Natural killer cell treated with Interleukin-12 subunit alpha and Interleukin-12 subunit beta and Interleukin-15 and Interleukin-18, amount 100 ng/mL, for 72 hours (primary cell): Measurements from ENCODE around the gene PDIA4. TPM values are rescaled to one million over a fixed set of nuclear protein-coding genes. Genes with fewer than 3 reads are reported as not detected.

Experiments used
- ATAC-seq, 2 donors: fragments of 150-1000 bp; cut with Tn5 transposase in 1 of 2; sonication (Bioruptor Pico), chemical (Tn5 transposase) in 1 of 2; 2 replicates each; pipeline ENCODE4 v1.10.0; 2021
- DNase-seq: peaks from one replicate; pipeline ENCODE4 v3.0.0; 2022; ENCODE audit warnings: low spot score
- H3K27ac Mint-ChIP-seq, 2 donors: 1 replicate in 1 of 2; 2 replicates in 1 of 2; pipeline ENCODE4 v1.8.0; 2022; ENCODE audit warnings: mixed read lengths in 2 of 2, mild to moderate bottlenecking in 1 of 2, moderate library complexity in 1 of 2
- H3K27me3 Mint-ChIP-seq, 2 donors: 1 replicate in 1 of 2; 2 replicates in 1 of 2; pipeline ENCODE4 v1.8.0; 2022; ENCODE audit warnings: mixed read lengths in 2 of 2
- H3K36me3 Mint-ChIP-seq: one replicate; pipeline ENCODE4 v1.8.0; 2022; ENCODE audit warnings: mixed read lengths
- H3K4me1 Mint-ChIP-seq, 2 donors: 1 replicate in 1 of 2; 2 replicates in 1 of 2; pipeline ENCODE4 v1.8.0; 2022; ENCODE audit warnings: low read depth in 2 of 2, mixed read lengths in 2 of 2, mild to moderate bottlenecking in 1 of 2
- H3K4me3 Mint-ChIP-seq: one replicate; pipeline ENCODE4 v1.8.0; 2022; ENCODE audit warnings: mixed read lengths
- H3K9me3 Mint-ChIP-seq: 2 replicates; pipeline ENCODE4 v1.8.0; 2022; ENCODE audit warnings: mixed read lengths
- total RNA-seq, 2 donors: library from RNA; stranded (reverse); gene quantifications; one replicate each; pipeline ENCODE4 v1.2.3, GENCODE V29; 2022

PDIA4 gene
- total RNA-seq, 2 donors from 2014 or later: 141 to 159 TPM

DNA sequence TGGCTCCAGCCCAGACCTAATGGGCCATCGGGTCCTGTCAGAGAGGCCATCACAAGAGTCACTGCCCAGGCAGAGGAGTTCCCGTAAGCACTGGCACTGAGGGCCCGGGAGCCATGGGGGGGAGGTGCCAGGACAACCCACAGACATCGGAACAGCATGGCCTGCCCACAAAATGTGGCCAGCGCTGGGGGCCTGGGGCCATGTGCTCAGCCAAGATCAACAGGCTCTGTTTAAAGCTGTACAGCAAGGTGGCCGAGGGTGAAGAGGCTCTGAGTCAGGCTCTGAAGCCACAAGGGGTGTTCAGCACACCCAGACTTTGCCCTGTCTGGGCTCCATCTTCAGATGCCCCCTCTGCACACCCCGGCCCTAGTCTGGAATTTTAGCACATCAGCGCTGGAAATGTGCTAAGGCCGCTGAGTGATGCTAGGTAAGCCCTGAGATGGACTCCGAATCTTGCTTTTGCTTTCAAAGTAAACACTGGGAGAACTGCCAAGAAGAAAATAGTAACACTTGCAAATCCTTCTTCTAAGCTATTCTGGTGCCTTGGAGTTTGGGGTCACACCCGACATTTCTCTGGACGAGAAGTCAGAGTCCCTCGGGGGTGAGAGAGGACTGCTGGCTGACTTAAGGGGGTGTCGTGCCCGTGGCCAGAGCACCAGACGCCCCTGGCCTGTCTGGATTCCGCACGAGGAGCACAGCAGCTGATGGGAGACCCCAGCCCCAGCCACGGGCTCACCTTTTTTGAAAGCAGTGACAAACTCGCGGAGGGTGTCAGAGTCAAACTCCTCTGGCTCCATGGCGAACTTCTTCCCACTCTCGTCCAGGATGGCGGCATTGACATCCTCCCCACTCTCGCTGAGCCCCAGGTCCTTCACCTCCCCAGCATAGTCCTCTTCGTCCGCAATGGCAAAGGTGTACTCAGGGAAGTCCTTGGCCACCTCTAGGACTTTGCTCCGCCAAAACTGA lies 23.6 kb downstream of the PDIA4 start:
- no peaks in the 10 kb centered on the region for H3K27me3 Mint-ChIP-seq
- no peaks in the 10 kb centered on the region for H3K9me3 Mint-ChIP-seq

DNA sequence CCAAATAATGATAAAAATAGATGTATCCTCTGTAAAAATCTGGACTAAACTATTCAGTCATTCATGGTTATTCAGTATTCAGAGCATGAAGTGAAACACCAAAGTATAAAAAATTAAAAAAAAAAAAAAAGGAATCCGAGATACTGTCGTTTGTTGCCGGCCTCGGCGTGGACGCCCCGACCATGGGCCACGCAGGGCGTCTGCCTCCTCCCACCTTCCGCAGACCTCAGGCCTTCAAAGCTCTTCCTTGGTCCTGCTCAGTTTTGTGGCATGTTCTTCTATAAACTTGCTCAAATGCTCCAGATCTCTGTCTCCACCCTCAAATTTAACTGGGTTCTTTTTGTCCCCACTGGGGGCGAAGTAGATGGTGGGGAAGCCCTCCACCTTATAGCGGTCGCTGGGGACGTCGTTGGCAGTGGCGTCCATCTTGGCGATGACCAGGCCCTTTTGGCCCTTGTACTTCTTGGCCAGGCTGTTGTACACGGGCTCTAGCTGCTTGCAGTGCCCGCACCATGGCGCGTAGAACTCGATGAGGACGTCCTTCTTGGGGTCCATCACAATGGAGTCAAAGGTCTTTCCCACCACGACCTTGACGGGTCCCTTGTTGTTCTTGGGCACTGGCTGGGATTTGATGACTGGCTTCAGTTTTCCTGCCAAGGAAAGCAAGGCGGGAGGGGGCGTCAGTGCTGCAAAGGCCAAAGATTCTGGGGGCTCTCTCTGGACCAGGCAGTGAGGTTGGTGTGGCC lies 24.6 kb downstream of the PDIA4 start:
- H3K4me3 Mint-ChIP-seq: no peak overlapping the region
- peaks cover 0 to 14% of the 10 kb centered on the region in 2 donors for H3K4me1 Mint-ChIP-seq
- H3K27ac Mint-ChIP-seq: peak overlapping the region in 1 of 2 donors; percentile 70
- H3K27me3 Mint-ChIP-seq: no peaks in the 10 kb centered on the region
- peaks cover 5% of the 10 kb centered on the region for H3K36me3 Mint-ChIP-seq
- no peaks in the 10 kb centered on the region for H3K9me3 Mint-ChIP-seq
- ATAC-seq (no peak), DNase-seq (peak; percentile 23)

More for the DNA sequence above, 23.6 kb downstream of the PDIA4 start:
- peaks cover 0 to 14% of the 10 kb centered on the region in 2 donors for H3K4me1 Mint-ChIP-seq
- peak; percentile 35 for DNase-seq
- no peak overlapping the region for H3K4me3 Mint-ChIP-seq
- no peak for ATAC-seq
- H3K27ac Mint-ChIP-seq: no peak overlapping the region
- H3K36me3 Mint-ChIP-seq: peaks cover 5% of the 10 kb centered on the region

DNA sequence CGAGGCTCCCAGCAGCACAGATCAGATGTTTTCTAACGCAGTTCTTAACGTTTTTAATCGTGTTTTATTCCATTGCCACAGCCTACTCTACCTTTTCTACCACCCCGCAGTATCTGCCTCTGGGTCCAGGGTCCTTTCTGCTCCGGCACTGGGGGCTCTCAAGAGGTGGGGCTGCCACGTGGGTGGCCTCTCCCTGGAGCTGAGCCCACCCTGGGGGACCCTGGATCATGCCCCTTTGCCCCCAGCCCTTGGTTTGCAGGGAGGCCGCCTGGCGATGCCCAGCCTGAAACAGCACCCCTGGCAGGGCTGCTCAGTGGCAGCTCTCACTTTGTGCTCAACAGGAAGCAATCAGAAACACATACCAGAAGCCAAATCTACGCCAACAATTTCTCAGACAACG lies 25.3 kb downstream of the PDIA4 start:
- DNase-seq (no peak), ATAC-seq (no peak)
- no peak overlapping the region for H3K27ac Mint-ChIP-seq
- H3K36me3 Mint-ChIP-seq: peaks cover 5% of the 10 kb centered on the region
- no peak overlapping the region for H3K4me3 Mint-ChIP-seq
- H3K4me1 Mint-ChIP-seq: peaks cover 0 to 14% of the 10 kb centered on the region in 2 donors
- no peaks in the 10 kb centered on the region for H3K27me3 Mint-ChIP-seq
- H3K9me3 Mint-ChIP-seq: no peaks in the 10 kb centered on the region

DNA sequence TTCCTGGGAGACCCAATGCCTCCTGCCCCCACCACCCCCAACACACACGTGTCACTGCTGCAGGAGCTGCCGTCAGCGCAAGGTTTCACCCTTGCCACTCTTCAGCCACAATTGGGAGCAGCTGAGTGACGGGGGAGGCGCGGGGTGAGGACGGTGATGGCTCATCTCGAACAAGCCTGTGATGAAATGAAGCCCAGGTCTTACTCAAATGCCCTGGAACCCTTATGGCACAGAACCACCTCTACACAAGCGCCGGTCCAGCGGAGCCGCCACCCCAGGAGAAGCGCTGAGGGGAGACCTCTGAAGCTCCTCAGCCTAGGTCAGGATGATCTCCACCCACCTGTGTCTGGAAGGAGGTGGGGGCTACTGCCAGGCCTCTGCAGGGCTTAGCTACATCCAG lies 25.7 kb downstream of the PDIA4 start:
- peaks cover 5% of the 10 kb centered on the region for H3K36me3 Mint-ChIP-seq
- H3K27me3 Mint-ChIP-seq: no peaks in the 10 kb centered on the region
- H3K4me3 Mint-ChIP-seq: no peak overlapping the region
- H3K9me3 Mint-ChIP-seq: no peaks in the 10 kb centered on the region
- H3K4me1 Mint-ChIP-seq: peaks cover 0 to 14% of the 10 kb centered on the region in 2 donors
- no peak overlapping the region for H3K27ac Mint-ChIP-seq
- no peak for ATAC-seq
- no peak for DNase-seq

DNA sequence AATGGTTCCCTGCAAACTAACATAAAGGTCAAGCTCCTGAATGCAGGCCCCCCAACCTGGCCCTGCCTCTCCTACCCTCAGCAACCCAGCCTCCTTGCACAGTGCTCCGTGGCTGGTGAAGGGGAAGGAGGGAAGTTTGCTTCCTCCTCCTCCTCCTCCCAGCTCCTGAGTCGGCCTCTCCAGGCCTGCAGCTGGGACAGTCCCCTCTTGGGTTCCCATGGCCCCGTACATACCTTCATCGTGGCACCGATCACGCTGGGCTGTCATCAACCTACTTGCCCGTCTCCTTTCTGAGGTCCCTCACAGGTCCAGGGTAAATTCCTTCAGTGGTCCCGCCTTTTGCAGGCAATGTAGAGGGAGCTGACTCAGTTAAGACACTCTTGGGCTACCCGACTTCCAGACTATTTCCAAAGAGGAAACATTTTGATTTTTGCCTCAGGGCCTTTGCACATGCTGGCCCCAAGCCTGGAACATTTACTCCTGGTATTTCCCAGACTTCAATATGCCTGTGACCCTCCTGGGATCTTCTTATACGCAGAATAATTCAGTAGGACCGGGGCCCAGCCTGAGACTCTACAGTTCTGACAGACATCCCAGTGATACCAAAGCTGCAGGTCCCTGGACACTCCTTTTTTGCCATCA lies 26.8 kb downstream of the PDIA4 start:
- DNase-seq (peak; percentile 20), ATAC-seq (no peak)
- H3K27me3 Mint-ChIP-seq: no peaks in the 10 kb centered on the region
- H3K27ac Mint-ChIP-seq: peak overlapping the region in 1 of 2 donors; percentile 68
- no peak overlapping the region for H3K4me3 Mint-ChIP-seq
- H3K9me3 Mint-ChIP-seq: no peaks in the 10 kb centered on the region
- peaks cover 5% of the 10 kb centered on the region for H3K36me3 Mint-ChIP-seq
- H3K4me1 Mint-ChIP-seq: peaks cover 0 to 14% of the 10 kb centered on the region in 2 donors

DNA sequence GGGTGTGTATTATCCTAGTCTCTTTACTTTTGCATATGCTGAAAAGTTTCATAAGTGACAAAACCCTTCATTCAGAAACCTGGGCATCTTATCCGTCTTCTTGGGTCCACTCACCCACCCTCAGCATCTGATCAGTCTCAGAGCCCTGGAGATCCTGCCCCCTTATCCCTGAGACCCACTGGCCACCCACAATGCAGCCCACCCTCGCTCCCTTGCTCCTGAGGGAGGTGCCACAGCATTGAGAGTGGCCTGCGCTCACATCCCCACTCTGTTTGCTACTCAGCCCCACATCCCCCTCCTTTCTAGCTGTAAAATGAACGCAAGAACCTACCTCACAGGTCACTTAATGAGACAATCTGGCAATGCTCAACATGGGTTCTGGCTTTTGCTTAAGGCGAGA lies 27.3 kb downstream of the PDIA4 start:
- Mint-ChIP-seq H3K4me3 (no peak overlapping the region), H3K36me3 (peaks cover 5% of the 10 kb centered on the region), H3K27me3 (no peaks in the 10 kb centered on the region), H3K27ac (peak overlapping the region in 1 of 2 donors; percentile 68), H3K9me3 (no peaks in the 10 kb centered on the region), H3K4me1 (peaks cover 0 to 11% of the 10 kb centered on the region in 2 donors)
- DNase-seq: no peak
- no peak for ATAC-seq

DNA sequence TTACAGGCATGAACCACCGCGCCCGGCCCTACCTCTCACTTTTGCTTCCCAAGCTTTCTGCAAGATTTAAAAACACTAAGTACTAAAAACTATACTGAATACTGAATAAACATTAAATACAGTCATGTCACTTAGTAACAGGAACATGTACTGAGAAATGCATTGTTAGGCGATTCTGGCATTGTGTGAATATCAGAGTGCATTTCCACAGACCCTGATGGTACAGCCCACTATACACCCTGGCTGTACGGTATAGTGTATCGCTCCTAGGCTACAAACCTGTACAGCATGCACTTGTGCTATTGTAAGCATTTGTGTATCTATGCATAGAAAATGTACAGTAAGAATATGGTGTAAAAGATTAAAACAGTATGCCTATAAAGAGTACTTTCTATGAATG lies 29.1 kb downstream of the PDIA4 start:
- Mint-ChIP-seq H3K4me1 (peaks cover 0 to 8% of the 10 kb centered on the region in 2 donors), H3K4me3 (no peak overlapping the region), H3K27me3 (no peaks in the 10 kb centered on the region), H3K27ac (no peak overlapping the region), H3K9me3 (no peaks in the 10 kb centered on the region), H3K36me3 (peaks cover 5% of the 10 kb centered on the region)
- DNase-seq: no peak
- ATAC-seq: no peak

DNA sequence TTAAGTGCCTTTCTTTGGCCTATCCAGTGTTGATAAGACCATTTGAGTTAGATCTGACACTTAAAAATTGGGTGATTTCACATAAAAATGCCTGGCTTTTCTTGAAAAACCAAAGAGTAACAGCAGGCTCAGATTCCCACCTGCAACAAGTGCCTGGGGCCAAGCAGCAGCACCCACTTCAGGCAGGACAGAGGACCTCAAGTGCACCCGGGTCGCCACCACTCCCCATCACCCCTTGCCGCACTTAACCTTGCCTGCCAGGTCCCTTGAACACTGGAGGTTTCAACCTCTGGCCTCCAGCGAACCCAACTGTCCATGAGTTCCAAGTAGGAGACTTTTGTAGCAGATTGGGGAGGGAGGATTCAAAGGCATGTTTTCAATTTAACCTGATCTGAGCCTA lies 30.8 kb downstream of the PDIA4 start:
- Mint-ChIP-seq H3K36me3 (no peaks in the 10 kb centered on the region), H3K27ac (no peak overlapping the region), H3K27me3 (no peaks in the 10 kb centered on the region), H3K4me1 (peaks cover 0 to 5% of the 10 kb centered on the region in 2 donors), H3K9me3 (no peaks in the 10 kb centered on the region), H3K4me3 (no peak overlapping the region)
- ATAC-seq (no peak), DNase-seq (no peak)

DNA sequence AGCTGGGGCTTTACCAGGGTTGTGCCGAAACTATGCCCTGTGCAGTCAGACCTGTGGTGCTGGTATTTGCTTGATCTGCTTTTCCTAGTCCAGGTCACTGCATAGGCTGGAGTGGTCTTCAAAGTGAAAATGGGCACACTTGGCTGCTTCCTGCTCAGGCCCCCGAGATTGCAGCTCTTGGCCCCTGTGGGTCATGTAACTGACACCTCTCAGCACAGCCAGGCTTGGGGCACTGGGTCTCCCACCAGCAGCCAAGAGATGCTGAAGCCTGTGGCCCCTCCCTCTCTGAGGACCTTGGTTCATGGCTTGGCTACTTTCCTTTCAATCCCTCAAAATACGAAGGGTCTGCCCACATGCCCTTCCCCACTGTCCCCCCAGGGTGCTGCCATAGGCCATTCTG lies 33.7 kb downstream of the PDIA4 start:
- H3K9me3 Mint-ChIP-seq: no peaks in the 10 kb centered on the region
- no peak overlapping the region for H3K27ac Mint-ChIP-seq
- ATAC-seq (no peak), DNase-seq (peak; percentile 22)
- H3K4me1 Mint-ChIP-seq: no peaks in the 10 kb centered on the region
- peaks cover 0 to 2% of the 10 kb centered on the region in 2 donors for H3K27me3 Mint-ChIP-seq
- no peaks in the 10 kb centered on the region for H3K36me3 Mint-ChIP-seq
- no peak overlapping the region for H3K4me3 Mint-ChIP-seq

DNA sequence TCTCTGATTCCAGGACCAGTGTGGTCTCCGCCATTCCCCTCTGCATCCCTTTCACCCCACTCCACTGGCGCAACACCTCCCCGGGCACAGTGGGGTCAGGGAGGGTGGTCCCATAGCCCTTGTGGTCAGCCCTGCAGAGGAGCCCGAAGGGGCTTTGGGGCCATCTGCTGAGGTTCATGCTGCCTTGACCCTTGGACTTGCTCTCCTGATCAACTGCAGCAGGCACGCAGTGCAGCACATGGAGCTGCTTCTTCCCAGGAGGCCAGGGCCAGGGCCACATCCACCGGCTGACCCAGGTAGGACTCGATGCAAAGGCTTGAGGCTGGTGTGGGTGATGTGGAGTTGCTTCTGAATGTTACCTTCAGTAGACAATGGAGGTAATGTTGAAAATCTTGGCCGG lies 35.1 kb downstream of the PDIA4 start:
- H3K27ac Mint-ChIP-seq: no peak overlapping the region
- peak in 1 of 2 donors; percentile 31 for ATAC-seq
- H3K9me3 Mint-ChIP-seq: no peaks in the 10 kb centered on the region
- H3K27me3 Mint-ChIP-seq: peaks cover 0 to 2% of the 10 kb centered on the region in 2 donors
- peak; percentile 49 for DNase-seq
- no peaks in the 10 kb centered on the region for H3K36me3 Mint-ChIP-seq
- no peak overlapping the region for H3K4me3 Mint-ChIP-seq
- H3K4me1 Mint-ChIP-seq: peaks cover 2 to 5% of the 10 kb centered on the region in 2 donors

DNA sequence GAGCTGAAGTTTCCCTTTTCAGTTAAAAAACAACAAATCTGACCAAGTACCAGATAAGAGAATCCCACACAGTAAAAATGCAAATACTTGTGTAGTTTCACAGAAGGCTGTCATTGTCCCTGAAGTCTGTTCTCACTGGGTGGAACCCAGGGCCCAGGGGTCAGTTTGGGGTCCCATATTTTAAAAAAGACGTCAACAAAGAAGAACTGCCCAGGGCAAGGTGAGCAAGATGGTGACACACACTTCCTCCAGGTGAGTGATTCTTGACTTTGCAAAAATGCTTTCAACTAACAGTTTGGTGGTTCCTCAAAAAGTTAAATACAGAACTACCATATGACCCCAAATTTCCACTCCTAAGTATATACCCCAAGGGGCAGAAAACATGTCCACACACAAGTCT lies 36.8 kb downstream of the PDIA4 start:
- DNase-seq (no peak), ATAC-seq (no peak)
- Mint-ChIP-seq H3K27ac (peak overlapping the region in 1 of 2 donors; percentile 50), H3K4me3 (no peak overlapping the region), H3K9me3 (no peaks in the 10 kb centered on the region), H3K4me1 (peaks cover 15 to 19% of the 10 kb centered on the region in 2 donors), H3K27me3 (peaks cover 0 to 2% of the 10 kb centered on the region in 2 donors), H3K36me3 (no peaks in the 10 kb centered on the region)

DNA sequence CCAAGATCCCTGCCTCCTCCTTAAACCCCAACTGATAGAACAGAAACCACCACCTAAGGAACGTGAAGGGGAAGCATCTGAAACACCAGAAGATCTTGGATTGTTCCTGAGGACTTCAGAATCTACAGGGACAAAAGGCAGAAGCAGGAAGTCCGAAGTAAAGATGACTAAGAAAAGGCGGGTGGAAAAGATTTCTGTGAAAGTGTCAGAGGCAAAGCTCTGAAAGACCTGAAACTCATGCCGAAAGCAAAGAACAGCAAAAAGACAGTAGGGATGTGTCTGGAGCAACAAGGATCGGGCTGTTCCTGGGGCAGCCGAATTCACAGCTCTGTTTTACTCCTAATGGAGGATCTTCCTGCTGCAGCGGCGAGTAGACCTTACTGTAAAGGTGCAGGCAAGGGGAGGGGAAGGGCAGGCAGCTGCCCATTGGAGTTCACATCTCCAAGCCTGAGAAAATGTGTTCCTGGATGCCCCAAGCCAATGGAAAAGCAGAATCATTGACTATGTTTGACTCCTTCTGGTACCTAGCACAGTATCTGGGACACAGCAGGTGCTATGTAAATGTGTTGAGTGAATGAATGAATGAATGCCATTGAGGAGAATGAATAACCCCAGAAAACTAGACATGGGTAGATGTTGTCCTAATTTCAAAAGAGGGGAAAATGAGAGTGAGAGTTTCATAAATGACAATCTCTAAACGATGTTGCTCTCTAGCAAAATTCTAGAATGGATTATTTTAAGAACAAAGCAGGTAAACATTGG lies 40.4 kb downstream of the PDIA4 start:
- no peaks in the 10 kb centered on the region for H3K36me3 Mint-ChIP-seq
- peak overlapping the region; percentile 87 to 96 for H3K27ac Mint-ChIP-seq
- H3K27me3 Mint-ChIP-seq: peaks cover 0 to 2% of the 10 kb centered on the region in 2 donors
- ATAC-seq: no peak
- DNase-seq: no peak
- peaks cover 43 to 44% of the 10 kb centered on the region in 2 donors for H3K4me1 Mint-ChIP-seq
- H3K9me3 Mint-ChIP-seq: no peaks in the 10 kb centered on the region
- H3K4me3 Mint-ChIP-seq: peak overlapping the region; percentile 98
